Loucy (cell line): ENCODE data around the gene TRIM37.

Experiments used
- H2AFZ ChIP-seq: fragments of 200-600 bp; sonication (generic); 2 replicates; pipeline ENCODE4 v1.6.0; 2016; ENCODE audit warnings: antibody characterized with exemption, mild to moderate bottlenecking, low read length, moderate library complexity
- H3F3A ChIP-seq: fragments of 200-600 bp; 2 replicates; pipeline ENCODE4 v1.6.0; 2016; ENCODE audit warnings: antibody characterized with exemption, low read depth, mild to moderate bottlenecking
- H3K27me3 ChIP-seq: fragments of 200-600 bp; sonication (generic); 2 replicates; pipeline ENCODE4 v1.6.1; 2014; ENCODE audit warnings: low read length, mild to moderate bottlenecking; ENCODE audit not compliant: insufficient read depth, poor library complexity, severe bottlenecking
- H3K36me3 ChIP-seq: fragments of 200-600 bp; sonication (generic); 2 replicates; pipeline ENCODE4 v1.6.1; 2016; ENCODE audit warnings: low read length; ENCODE audit not compliant: insufficient read depth
- H3K4me1 ChIP-seq: fragments of 200-600 bp; sonication (generic); 2 replicates; pipeline ENCODE4 v1.5.1; 2014; ENCODE audit warnings: low read length, mild to moderate bottlenecking; ENCODE audit not compliant: insufficient read depth, poor library complexity, severe bottlenecking
- H3K4me2 ChIP-seq: fragments of 200-600 bp; sonication (generic); 2 replicates; pipeline ENCODE4 v1.6.0; 2014; ENCODE audit warnings: antibody characterized with exemption, low read length, low read depth, mild to moderate bottlenecking; ENCODE audit not compliant: poor library complexity, severe bottlenecking
- H3K4me3 ChIP-seq: fragments of 200-600 bp; sonication (generic); 2 replicates; pipeline ENCODE4 v1.5.1; 2014; ENCODE audit warnings: low read length, mild to moderate bottlenecking, mixed read lengths; ENCODE audit not compliant: poor library complexity, severe bottlenecking
- H3K79me2 ChIP-seq: fragments of 200-600 bp; sonication (generic); 2 replicates; pipeline ENCODE4 v1.6.1; 2014; ENCODE audit warnings: low read length; ENCODE audit not compliant: insufficient read depth
- H3K9ac ChIP-seq: fragments of 200-600 bp; sonication (generic); 2 replicates; pipeline ENCODE4 v1.6.0; 2014; ENCODE audit warnings: mild to moderate bottlenecking, low read depth, low read length, moderate library complexity; ENCODE audit not compliant: poor library complexity, severe bottlenecking
- H3K9me2 ChIP-seq: fragments of 200-600 bp; sonication (generic); replicated peaks from 2 replicates; pipeline ENCODE4 v1.6.1; 2016; ENCODE audit warnings: low read depth, low read length, mixed read lengths
- H3K9me3 ChIP-seq: fragments of 200-600 bp; sonication (generic); 2 replicates; pipeline ENCODE4 v1.6.1; 2014; ENCODE audit warnings: mild to moderate bottlenecking, antibody characterized with exemption, low read length, low read depth; ENCODE audit not compliant: insufficient read depth
- H4K20me1 ChIP-seq: fragments of 200-600 bp; sonication (generic); 2 replicates; pipeline ENCODE4 v1.6.0; 2014; ENCODE audit warnings: antibody characterized with exemption, low read length, mild to moderate bottlenecking; ENCODE audit not compliant: insufficient read depth, poor library complexity, severe bottlenecking
- CTCF ChIP-seq: fragments of 200-600 bp; sonication (generic); conservative IDR thresholded peaks from 2 replicates; pipeline ENCODE4 v1.5.1; 2014; ENCODE audit warnings: mild to moderate bottlenecking, antibody characterized with exemption, low read length
- EZH2phosphoT487 ChIP-seq: fragments of 200-600 bp; IDR thresholded peaks from 2 replicates; pipeline ENCODE4 v1.6.1; 2018; ENCODE audit warnings: antibody characterized with exemption, mild to moderate bottlenecking, moderate library complexity, borderline replicate concordance

TRIM37 gene

DNA sequence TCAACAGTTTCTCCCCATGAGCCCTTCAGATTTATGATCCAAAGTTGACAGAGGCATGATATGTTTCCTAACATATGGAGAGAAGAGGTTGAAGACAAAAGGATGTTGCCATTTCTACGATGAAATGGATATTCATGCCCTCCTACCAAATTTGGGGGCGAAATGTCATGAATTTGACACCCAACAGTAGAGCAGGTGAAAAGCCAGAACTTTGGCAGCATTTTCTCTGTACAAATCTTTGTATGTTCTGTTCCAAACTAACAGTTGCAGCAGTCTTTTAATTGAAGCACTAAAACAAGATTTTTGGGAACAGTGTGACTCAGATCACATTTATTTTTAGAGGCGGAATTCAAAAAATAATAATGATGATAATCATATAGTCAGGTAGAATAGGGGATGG is 130.1 kb downstream of the TRIM37 start:
- peak overlapping the region; percentile 45 for H3K4me3 ChIP-seq
- TF ChIP-seq CTCF (no peak), EZH2phosphoT487 (no peak)
- H3K27me3 ChIP-seq = no peaks in the 10 kb centered on the region
- no peaks in the 10 kb centered on the region for H3K9me3 ChIP-seq
- no peak overlapping the region for H3K9ac ChIP-seq
- no peaks in the 10 kb centered on the region for H3K79me2 ChIP-seq
- peaks cover 13% of the 10 kb centered on the region for H3K4me1 ChIP-seq
- H3K4me2 ChIP-seq = peak overlapping the region; percentile 71
- no peak overlapping the region; the same call in 1 of the 2 replicates for H2AFZ ChIP-seq
- no peaks in the 10 kb centered on the region for H3F3A ChIP-seq
- H3K9me2 ChIP-seq = no peaks in the 10 kb centered on the region
- H3K36me3 ChIP-seq = no peaks in the 10 kb centered on the region
- no peaks in the 10 kb centered on the region for H4K20me1 ChIP-seq

DNA sequence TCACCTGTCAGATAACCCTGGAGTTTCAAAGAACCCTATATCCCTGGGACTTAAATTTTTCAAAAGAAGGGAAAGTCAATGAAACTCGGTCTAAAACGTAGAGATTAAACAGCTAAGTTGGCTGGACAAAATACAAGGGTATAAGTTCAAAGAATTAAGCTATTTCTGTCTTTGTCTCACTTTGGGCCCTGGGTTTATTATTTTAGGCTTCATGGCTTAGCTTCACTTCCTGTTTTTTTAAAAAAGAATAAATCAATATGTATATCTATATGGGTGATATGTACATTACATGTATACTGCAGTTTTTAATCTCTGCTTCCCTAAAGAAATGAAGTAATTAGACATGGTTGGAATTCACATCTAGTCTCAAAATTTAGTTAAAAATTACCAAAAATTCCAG is 132.3 kb downstream of the TRIM37 start:
- no peak overlapping the region for H3K4me2 ChIP-seq

DNA sequence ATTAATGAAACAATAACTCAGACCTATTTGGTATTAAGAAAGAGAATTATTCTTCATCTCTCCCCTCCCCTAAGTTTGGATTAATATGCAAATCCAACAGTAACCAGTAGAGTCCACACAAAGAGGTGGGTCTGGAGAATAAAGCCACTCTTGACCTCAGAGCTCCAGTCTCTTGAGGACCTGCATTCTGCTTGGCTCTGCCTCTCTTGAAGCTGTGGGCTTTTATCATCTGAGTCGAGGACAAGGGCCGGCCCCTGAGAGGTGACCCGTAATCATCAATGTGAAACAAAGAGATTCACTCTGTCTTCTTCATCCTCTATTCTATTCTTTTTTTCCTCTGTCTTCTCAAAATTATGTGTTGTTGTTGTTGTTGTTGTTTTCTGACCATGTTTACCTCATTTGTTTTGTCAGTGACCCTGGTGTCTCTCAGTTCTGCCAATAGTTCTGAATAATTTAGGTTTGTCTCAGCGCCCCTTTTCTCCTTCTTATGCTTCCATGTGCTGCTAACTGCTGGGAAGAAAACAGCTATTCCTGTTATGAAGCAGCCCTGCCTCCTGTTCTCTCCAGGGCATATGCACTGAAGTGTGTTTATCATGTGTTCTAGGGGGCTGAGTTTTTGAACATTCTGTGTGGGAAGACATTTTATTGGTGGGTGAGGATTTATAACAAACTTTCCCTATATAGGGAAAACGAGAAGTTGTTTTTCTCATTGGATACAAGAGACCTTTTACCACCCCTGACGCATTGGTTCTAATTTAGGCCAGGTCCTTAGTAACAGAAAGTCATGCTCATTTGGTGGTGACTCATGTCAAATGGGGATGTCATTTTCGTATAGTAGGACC is 135.8 kb downstream of the TRIM37 start:
- Histone ChIP-seq H2AFZ (no peak overlapping the region), H3K4me3 (no peak overlapping the region), H3K9me3 (no peaks in the 10 kb centered on the region), H3K9me2 (no peaks in the 10 kb centered on the region), H3K79me2 (no peaks in the 10 kb centered on the region), H3K36me3 (no peaks in the 10 kb centered on the region), H4K20me1 (no peaks in the 10 kb centered on the region), H3K27me3 (no peaks in the 10 kb centered on the region), H3F3A (no peaks in the 10 kb centered on the region), H3K9ac (no peak overlapping the region), H3K4me1 (peaks cover 16% of the 10 kb centered on the region), H3K4me2 (no peak overlapping the region)
- TF ChIP-seq EZH2phosphoT487 (no peak), CTCF (no peak)

More for the DNA sequence above, 132.3 kb downstream of the TRIM37 start:
- no peaks in the 10 kb centered on the region for H3K27me3 ChIP-seq
- no peak overlapping the region for H3K4me3 ChIP-seq
- H4K20me1 ChIP-seq = no peaks in the 10 kb centered on the region
- H2AFZ ChIP-seq = no peak overlapping the region
- peaks cover 15% of the 10 kb centered on the region for H3K4me1 ChIP-seq
- H3K9me2 ChIP-seq = no peaks in the 10 kb centered on the region
- H3K36me3 ChIP-seq = no peaks in the 10 kb centered on the region
- H3K9me3 ChIP-seq = no peaks in the 10 kb centered on the region
- no peaks in the 10 kb centered on the region for H3F3A ChIP-seq
- H3K79me2 ChIP-seq = no peaks in the 10 kb centered on the region
- no peak overlapping the region for H3K9ac ChIP-seq
- no peak for TF ChIP-seq CTCF
- TF ChIP-seq EZH2phosphoT487 = no peak
